Large intestine (tissue), 3 donors: Measurements from ENCODE around the gene CRB2. TPM values are rescaled to one million over a fixed set of nuclear protein-coding genes. Genes with fewer than 3 reads are reported as not detected.

Source experiments
- DNase-seq, 2 donors: peaks; one replicate each; pipeline versions ENCODE4 v3.0.0 to v3.0.0-alpha.2; 2013
- H3K27ac ChIP-seq: one replicate; pipeline ENCODE4 v1.5.1; 2013; ENCODE audit warnings: low read length
- H3K27me3 ChIP-seq: 2 replicates; pipeline ENCODE4 v1.6.1; 2013; ENCODE audit warnings: low read length; ENCODE audit not compliant: control insufficient read depth, insufficient read depth
- H3K36me3 ChIP-seq: 2 replicates; pipeline ENCODE4 v1.6.1; 2013; ENCODE audit warnings: low read length; ENCODE audit not compliant: control insufficient read depth, insufficient read depth
- H3K4me1 ChIP-seq: one replicate; pipeline ENCODE4 v1.6.1; 2013; ENCODE audit warnings: low read length; ENCODE audit not compliant: control insufficient read depth, insufficient read depth
- H3K4me3 ChIP-seq: one replicate; pipeline ENCODE4 v1.5.1; 2013; ENCODE audit warnings: low read length
- H3K9me3 ChIP-seq: one replicate; pipeline ENCODE4 v1.6.1; 2013; ENCODE audit warnings: mild to moderate bottlenecking, low read depth, low read length, moderate library complexity; ENCODE audit not compliant: control insufficient read depth
- WGBS: methylation state at CpG from one replicate; pipeline ENCODE4 v1.1.5; 2013; ENCODE audit warnings: low lambda C conversion rate; ENCODE audit not compliant: insufficient coverage; 5-methylcytosine and 5-hydroxymethylcytosine counted together
- polyA plus RNA-seq: library from polyadenylated mRNA; unstranded; fragments of 120-200 nt; gene quantifications from one replicate; pipeline ENCODE4 v1.2.1, GENCODE V29; 2013

Gene CRB2
- polyA plus RNA-seq, 1 donor: 2.3 TPM

- H3K4me3 ChIP-seq: no peak overlapping the region
- WGBS: no CpG with 5 or more reads among the region's 6 CpGs
- no peaks in the 10 kb centered on the region for H3K27me3 ChIP-seq
- peaks cover 16% of the 10 kb centered on the region for H3K36me3 ChIP-seq
- no peaks in the 10 kb centered on the region for H3K4me1 ChIP-seq
- H3K27ac ChIP-seq: no peak overlapping the region
- no peak for DNase-seq
- H3K9me3 ChIP-seq: no peaks in the 10 kb centered on the region
Measured at GRCh38 chr9:123406016-123406415, 50.0 kb downstream of the CRB2 start.

DNA sequence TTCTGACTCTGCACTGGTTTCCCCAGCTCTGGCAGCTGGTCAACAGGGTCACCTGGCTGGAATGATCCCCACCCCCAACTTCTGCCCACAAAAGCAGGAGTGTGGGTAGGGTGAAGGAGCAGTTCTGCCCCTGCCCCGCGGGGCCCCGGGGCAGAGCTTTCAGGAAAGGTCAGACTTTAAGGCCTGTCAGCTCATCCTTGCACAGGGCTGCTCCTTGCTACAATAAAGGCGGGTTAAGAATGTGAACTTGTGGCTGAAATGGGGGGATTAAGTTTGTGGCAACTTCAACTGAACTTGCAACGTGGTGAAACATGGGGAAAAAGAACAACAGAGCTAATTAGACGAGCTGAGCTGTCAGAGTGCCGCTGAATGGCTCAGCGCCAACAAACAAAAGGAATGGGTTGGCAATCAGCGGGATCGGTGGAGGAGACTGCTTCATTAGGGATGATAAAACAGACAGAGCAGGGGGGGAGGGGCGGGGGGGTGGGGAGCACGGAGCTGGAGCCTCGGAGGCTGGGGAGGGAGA, 50.8 kb downstream of the CRB2 start:
- no peak for DNase-seq
- H3K27me3 ChIP-seq: no peaks in the 10 kb centered on the region
- H3K4me3 ChIP-seq: no peak overlapping the region
- no peak overlapping the region for H3K27ac ChIP-seq
- H3K9me3 ChIP-seq: no peaks in the 10 kb centered on the region
- peaks cover 18% of the 10 kb centered on the region for H3K36me3 ChIP-seq
- H3K4me1 ChIP-seq: no peaks in the 10 kb centered on the region
- 40% methylated on average over 1 of the region's 13 CpGs for WGBS

DNA sequence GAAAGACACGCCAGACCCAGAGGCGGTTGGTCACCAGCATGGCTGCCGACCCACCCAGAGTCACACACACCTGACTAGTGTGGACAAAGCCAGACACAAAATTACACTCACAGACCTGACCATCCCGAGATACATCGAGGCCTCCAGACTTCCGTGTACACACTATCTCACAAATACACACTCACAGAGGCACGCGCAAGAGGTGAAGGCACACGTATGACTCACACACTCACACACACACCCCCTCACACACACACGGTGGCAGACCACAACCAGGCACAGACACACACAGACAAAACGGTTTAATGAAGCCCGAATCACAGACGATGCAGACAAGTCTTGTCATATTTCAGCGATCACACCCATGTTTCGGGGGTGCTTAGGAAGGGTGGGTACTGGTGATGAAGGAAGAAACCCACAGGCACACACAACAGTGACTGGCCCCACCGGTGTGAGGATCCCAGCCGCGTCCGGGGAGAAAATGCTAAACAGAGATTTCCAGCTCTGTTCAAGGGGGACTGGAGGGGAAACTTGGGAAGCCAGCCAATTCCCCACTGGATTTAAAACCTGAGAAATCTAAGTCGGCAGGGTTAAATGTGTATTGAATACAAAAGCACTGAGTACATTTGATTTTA, 51.3 kb downstream of the CRB2 start:
- Histone ChIP-seq H3K4me1 (no peaks in the 10 kb centered on the region), H3K36me3 (peaks cover 19% of the 10 kb centered on the region), H3K4me3 (no peak overlapping the region), H3K27me3 (no peaks in the 10 kb centered on the region), H3K9me3 (no peaks in the 10 kb centered on the region), H3K27ac (no peak overlapping the region)
- DNase-seq: no peak
- no CpG with 5 or more reads among the region's 20 CpGs for WGBS

DNA sequence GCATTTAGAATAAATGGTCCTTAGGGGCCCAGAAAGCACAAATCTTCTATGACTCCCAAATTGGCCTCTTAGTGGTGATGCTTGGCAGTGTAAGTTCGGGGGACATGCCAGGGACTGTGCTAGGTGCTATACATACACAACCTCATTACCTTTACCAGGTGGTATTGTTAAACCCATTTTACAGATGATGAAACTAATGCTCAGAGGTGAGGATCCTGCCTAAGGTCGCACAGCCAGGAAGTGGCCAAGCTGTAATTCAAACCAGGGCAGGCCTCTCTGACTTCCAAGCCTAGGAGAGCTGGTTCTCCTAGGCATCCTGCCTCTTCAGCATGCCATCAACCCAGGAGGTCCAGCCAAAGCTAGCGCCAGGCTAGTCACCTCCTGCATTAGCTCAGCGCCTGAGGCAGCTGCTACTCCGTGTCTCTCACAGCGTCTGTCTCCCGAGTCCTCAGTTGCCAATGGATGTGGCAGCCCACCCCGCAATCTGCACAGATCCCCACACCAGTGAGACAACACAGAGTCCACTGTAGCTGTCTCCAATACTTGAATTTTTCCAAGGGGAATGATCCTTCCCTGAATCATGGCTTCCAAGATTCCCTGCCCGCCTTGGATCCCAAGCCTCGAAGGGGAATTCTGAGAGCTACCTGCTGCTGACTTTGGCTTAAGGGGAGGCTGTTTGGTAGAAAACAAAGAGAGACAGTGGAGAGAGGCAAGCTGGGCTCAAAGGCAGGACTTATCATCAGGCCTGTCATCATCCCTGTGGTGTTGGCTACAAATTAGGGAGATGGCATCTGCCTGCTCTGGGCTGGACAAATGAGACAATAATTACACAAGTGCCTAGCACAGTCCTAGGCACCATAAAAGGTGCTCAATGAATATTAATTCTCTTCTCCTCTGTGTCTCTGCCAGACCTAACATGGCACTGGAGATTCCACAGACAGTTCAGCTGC, 52.6 kb downstream of the CRB2 start:
- no peaks in the 10 kb centered on the region for H3K4me1 ChIP-seq
- no peak for DNase-seq
- WGBS: 93% methylated on average over 3 of the region's 10 CpGs
- no peak overlapping the region for H3K27ac ChIP-seq
- H3K9me3 ChIP-seq: no peaks in the 10 kb centered on the region
- no peaks in the 10 kb centered on the region for H3K27me3 ChIP-seq
- peaks cover 9% of the 10 kb centered on the region for H3K36me3 ChIP-seq
- H3K4me3 ChIP-seq: no peak overlapping the region

DNA sequence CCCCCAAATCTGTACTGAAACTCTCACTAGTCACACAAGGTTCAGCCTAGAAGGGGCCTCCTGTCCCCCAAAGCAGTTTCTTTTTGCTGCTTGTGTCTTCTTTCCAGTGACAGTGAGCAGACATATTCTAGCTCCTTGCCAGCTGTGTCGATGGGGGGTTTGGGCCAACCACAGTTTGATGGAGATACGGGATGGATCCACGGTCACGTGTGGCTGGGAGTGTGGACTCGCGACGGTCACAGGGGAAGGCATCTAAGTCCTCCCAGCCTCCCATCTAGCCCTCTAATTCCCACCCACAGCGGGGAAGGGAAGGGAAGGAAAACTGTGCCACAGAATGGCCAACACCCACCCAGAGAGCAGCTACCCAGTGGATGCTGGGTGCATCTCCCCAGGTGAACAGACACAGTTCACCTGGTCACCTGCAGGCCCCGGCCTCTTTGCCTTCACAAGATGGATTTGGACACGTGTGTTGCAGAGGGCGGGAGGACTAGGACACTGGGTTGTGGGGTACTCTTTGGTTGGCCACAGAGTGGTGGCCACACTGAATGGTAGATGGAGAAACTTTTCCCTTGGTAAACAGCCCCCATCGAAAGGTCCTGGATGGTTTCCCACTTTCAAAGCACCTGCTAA, 54.4 kb downstream of the CRB2 start:
- Histone ChIP-seq H3K4me1 (no peaks in the 10 kb centered on the region), H3K4me3 (no peak overlapping the region), H3K36me3 (peaks cover 13% of the 10 kb centered on the region), H3K27me3 (no peaks in the 10 kb centered on the region), H3K9me3 (no peaks in the 10 kb centered on the region), H3K27ac (no peak overlapping the region)
- WGBS: no CpG with 5 or more reads among the region's 12 CpGs
- DNase-seq: no peak

- Histone ChIP-seq H3K36me3 (peaks cover 15% of the 10 kb centered on the region), H3K27ac (no peak overlapping the region), H3K27me3 (no peaks in the 10 kb centered on the region), H3K9me3 (no peaks in the 10 kb centered on the region), H3K4me3 (no peak overlapping the region), H3K4me1 (no peaks in the 10 kb centered on the region)
- no peak for DNase-seq
- no CpG with 5 or more reads among the region's 10 CpGs for WGBS
Measured at GRCh38 chr9:123411191-123411590, 55.2 kb downstream of the CRB2 start.

- no peak overlapping the region for H3K4me3 ChIP-seq
- no peak overlapping the region for H3K27ac ChIP-seq
- H3K9me3 ChIP-seq: no peaks in the 10 kb centered on the region
- 90% methylated on average over 4 of the region's 11 CpGs for WGBS
- no peak for DNase-seq
- H3K36me3 ChIP-seq: peaks cover 19% of the 10 kb centered on the region
- H3K4me1 ChIP-seq: no peaks in the 10 kb centered on the region
- H3K27me3 ChIP-seq: no peaks in the 10 kb centered on the region
Measured at GRCh38 chr9:123411636-123412035, 55.6 kb downstream of the CRB2 start.

DNA sequence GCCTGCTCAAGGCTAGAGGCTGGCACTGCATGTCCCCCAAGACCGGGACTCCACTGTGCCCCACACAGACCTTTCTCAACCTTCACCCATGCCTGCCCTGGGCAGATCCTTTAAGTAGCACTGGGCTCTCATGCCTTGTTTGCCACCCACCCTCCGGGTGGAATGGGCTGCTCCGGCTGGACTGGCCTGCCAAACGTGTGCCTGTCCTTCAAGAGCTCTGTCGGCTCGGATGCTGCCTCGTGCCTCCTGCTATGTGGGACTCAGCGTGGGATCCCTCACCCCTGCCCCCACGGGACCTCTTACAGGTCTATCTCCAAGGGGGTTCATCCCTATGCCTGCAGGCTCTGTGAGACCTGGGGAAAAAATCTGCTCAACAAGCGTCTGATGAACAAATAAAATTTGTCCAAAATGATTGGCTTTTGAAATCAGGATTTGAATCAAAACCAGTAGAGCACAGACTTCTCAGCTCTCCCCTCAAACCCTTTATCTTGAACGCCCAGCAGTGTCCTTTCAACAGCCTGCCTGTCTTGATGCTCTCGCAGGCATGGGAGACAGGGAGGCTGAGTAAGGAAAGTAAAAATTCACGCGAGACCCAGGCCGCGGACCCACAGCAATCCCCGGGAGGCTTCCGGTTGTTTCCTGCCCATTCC, 56.3 kb downstream of the CRB2 start:
- H3K27ac ChIP-seq: no peak overlapping the region
- no peak for DNase-seq
- no CpG with 5 or more reads among the region's 18 CpGs for WGBS
- H3K27me3 ChIP-seq: no peaks in the 10 kb centered on the region
- H3K9me3 ChIP-seq: no peaks in the 10 kb centered on the region
- H3K4me3 ChIP-seq: no peak overlapping the region
- H3K36me3 ChIP-seq: peaks cover 21% of the 10 kb centered on the region
- H3K4me1 ChIP-seq: no peaks in the 10 kb centered on the region

- H3K36me3 ChIP-seq: peaks cover 33% of the 10 kb centered on the region
- no CpG with 5 or more reads among the region's 7 CpGs for WGBS
- H3K4me3 ChIP-seq: no peak overlapping the region
- no peaks in the 10 kb centered on the region for H3K4me1 ChIP-seq
- no peak for DNase-seq
- no peaks in the 10 kb centered on the region for H3K9me3 ChIP-seq
- H3K27ac ChIP-seq: no peak overlapping the region
- H3K27me3 ChIP-seq: no peaks in the 10 kb centered on the region
Measured at GRCh38 chr9:123414204-123414603, 58.2 kb downstream of the CRB2 start.
